Endothelial cell of umbilical vein (primary cell): ENCODE results near the gene PAXX. TPM values are rescaled to one million over a fixed set of nuclear protein-coding genes. Genes with fewer than 3 reads are reported as not detected.

Experiments used
- BruUV-seq: library from RNA; stranded (reverse); fragments of 400-500 nt; replicated peaks from 2 replicates; lab custom pipeline; 2021; lab: Mats Ljungman, UMichigan
- CTCF ChIA-PET: fragments of 300-600, 350-600 bp; sonication (Branson Sonifier 250); formaldehyde crosslinking; loops from one replicate; lab custom pipeline; 2021; ENCODE audit warnings: antibody characterized with exemption, inconsistent platforms; lab: Charles Lee
- POLR2A ChIA-PET: fragments of 300-600, 350-600 bp; sonication (Branson Sonifier 250); formaldehyde crosslinking; loops from one replicate; lab custom pipeline; 2021; ENCODE audit warnings: antibody characterized with exemption, inconsistent platforms; lab: Charles Lee
- DNase-seq: peaks from one replicate; pipeline ENCODE4 v3.0.0-alpha.2; 2011; ENCODE audit warnings: low read depth, low spot score
- FAIRE-seq: peaks from 2 replicates; lab custom pipeline; 2011; peaks lifted over from hg19 to GRCh38; lab: Jason Lieb, UNC
- H2AFZ ChIP-seq: 2 replicates; pipeline ENCODE4 v1.6.0; 2012; ENCODE audit warnings: low read depth, low read length, control low read depth, inconsistent platforms
- H3K27ac ChIP-seq: 2 replicates; pipeline ENCODE4 v1.5.1; 2011; ENCODE audit warnings: low read depth, mild to moderate bottlenecking, control low read depth, low read length, moderate library complexity; ENCODE audit not compliant: insufficient read depth
- H3K27me3 ChIP-seq, 2 experiments: 2 replicates each; pipeline versions ENCODE4 v1.6.0 to v1.6.1; 2011; ENCODE audit warnings: low read length in 2 of 2, mixed read lengths in 1 of 2; ENCODE audit not compliant: control insufficient read depth in 2 of 2, insufficient read depth in 2 of 2
- H3K36me3 ChIP-seq, 2 experiments: 2 replicates in 1 of 2; 3 replicates in 1 of 2; pipeline ENCODE4 v1.5.1; 2011; ENCODE audit warnings: low read length in 2 of 2, mild to moderate bottlenecking in 1 of 2, moderate library complexity in 1 of 2; ENCODE audit not compliant: control insufficient read depth in 2 of 2, insufficient read depth in 2 of 2; ENCODE audit errors: extremely low read depth in 1 of 2
- H3K4me1 ChIP-seq: 3 replicates; pipeline ENCODE4 v1.5.1; 2011; ENCODE audit warnings: mild to moderate bottlenecking, low read length; ENCODE audit not compliant: control insufficient read depth, insufficient read depth; ENCODE audit errors: extremely low read depth
- H3K4me2 ChIP-seq: 2 replicates; pipeline ENCODE4 v1.6.1; 2011; ENCODE audit warnings: low read length, control low read depth, mixed read lengths; ENCODE audit not compliant: insufficient read depth
- H3K4me3 ChIP-seq, 3 experiments: fragments of 200-600 bp in 1 of 3; sonication (generic), shearing (Covaris generic) in 1 of 3; replicated peaks in 1 of 3; 2 replicates each; pipeline ENCODE4 v1.5.1; 2011 to 2016; ENCODE audit warnings: control low read depth in 3 of 3, low read length in 3 of 3, mild to moderate bottlenecking in 2 of 3, inconsistent platforms in 1 of 3, low read depth in 1 of 3, moderate library complexity in 1 of 3; ENCODE audit not compliant: insufficient read depth in 1 of 3
- H3K79me2 ChIP-seq: 2 replicates; pipeline ENCODE4 v1.6.0; 2012; ENCODE audit warnings: low read length, inconsistent platforms; ENCODE audit not compliant: control insufficient read depth, insufficient read depth
- H3K9ac ChIP-seq: replicated peaks from 2 replicates; pipeline ENCODE3; 2011; ENCODE audit warnings: low read length, control low read depth; ENCODE audit not compliant: insufficient read depth; ENCODE audit errors: extremely low read depth
- H3K9me1 ChIP-seq: replicated peaks from 3 replicates; pipeline ENCODE4 v1.6.0; 2011; ENCODE audit warnings: mild to moderate bottlenecking, low read length; ENCODE audit not compliant: control insufficient read depth, insufficient read depth; ENCODE audit errors: extremely low read depth
- H3K9me3 ChIP-seq: replicated peaks from 2 replicates; pipeline ENCODE4 v1.5.1; 2012; ENCODE audit warnings: low read length, inconsistent platforms; ENCODE audit not compliant: control insufficient read depth, insufficient read depth
- H4K20me1 ChIP-seq: replicated peaks from 2 replicates; pipeline ENCODE3; 2011; ENCODE audit warnings: mild to moderate bottlenecking, low read length; ENCODE audit not compliant: control insufficient read depth, insufficient read depth; ENCODE audit errors: extremely low read depth
- EZH2 ChIP-seq: IDR thresholded peaks from 2 replicates; pipeline ENCODE4 v1.6.1; 2012; ENCODE audit warnings: borderline replicate concordance, low read depth, mild to moderate bottlenecking, moderate library complexity, low read length, inconsistent platforms; ENCODE audit not compliant: severe bottlenecking
- FOS ChIP-seq: IDR thresholded peaks from 2 replicates; pipeline ENCODE4 v1.6.1; 2011; ENCODE audit warnings: mild to moderate bottlenecking, low read length, moderate library complexity, borderline replicate concordance; ENCODE audit not compliant: insufficient read depth
- JUN ChIP-seq: IDR thresholded peaks from 2 replicates; pipeline ENCODE4 v1.6.1; 2011; ENCODE audit warnings: borderline replicate concordance, low read depth; ENCODE audit not compliant: insufficient read length, insufficient read depth
- MYC ChIP-seq: IDR thresholded peaks from one replicate; pipeline ENCODE4 v1.6.1; 2011; ENCODE audit warnings: mild to moderate bottlenecking, low read depth, low read length
- POLR2A ChIP-seq: IDR thresholded peaks from 2 replicates; pipeline ENCODE4 v1.6.1; 2012; ENCODE audit warnings: low read depth, mild to moderate bottlenecking, control low read depth, low read length
- POLR2AphosphoS5 ChIP-seq: IDR thresholded peaks from 2 replicates; pipeline ENCODE4 v1.6.1; 2012; ENCODE audit warnings: low read depth, mild to moderate bottlenecking, control low read depth, low read length, moderate library complexity; ENCODE audit not compliant: insufficient read depth
- dilution Hi-C: fragments of 300-500 bp; cut with MboI; formaldehyde crosslinking; loops from one replicate; pipeline ENCODE4 v1.15.0; 2019; ENCODE audit warnings: low sequenced_read_pairs; ENCODE audit not compliant: extremely low pct_ligation_motif_present
- intact Hi-C: fragments of 100-400 bp; cut with micrococcal nuclease; formaldehyde crosslinking; loops from one replicate; pipeline ENCODE4 v1.10.0; 2022
- polyA plus RNA-seq, 4 experiments: library from polyadenylated mRNA; depleted of rRNA in 3 of 4; stranded (reverse) in 3 of 4; unstranded in 1 of 4; fragments of >200 nt; gene quantifications; 2 replicates each; pipeline versions ENCODE4 v1.2.1 to v1.2.3, GENCODE V29; 2011 to 2012; ENCODE audit warnings: missing spikeins in 1 of 4
- total RNA-seq: library from RNA; stranded (reverse); gene quantifications from 2 replicates; pipeline ENCODE4 v1.2.3, GENCODE V29; 2021
- TF ChIP-seq, protein P1 (sequence below), 2 donors: IDR thresholded peaks; 1 replicate in 1 of 2; 2 replicates in 1 of 2; pipeline ENCODE4 v1.5.1; 2011; ENCODE audit warnings: low read length in 2 of 2, mild to moderate bottlenecking in 2 of 2, moderate library complexity in 2 of 2, control low read depth in 1 of 2, inconsistent platforms in 1 of 2, low read depth in 1 of 2; ENCODE audit not compliant: insufficient read depth in 1 of 2; ENCODE audit errors: extremely low read depth in 1 of 2
- TF ChIP-seq, protein P2 (sequence below): IDR thresholded peaks from 2 replicates; pipeline ENCODE4 v1.6.1; 2011; ENCODE audit not compliant: insufficient read depth, insufficient read length

The PAXX gene
- total and polyA plus RNA-seq, 2 donors (not counting 3 experiments of a cell fraction or from before 2014, with no cell fraction given) = 34.0 to 35.0 TPM

DNA sequence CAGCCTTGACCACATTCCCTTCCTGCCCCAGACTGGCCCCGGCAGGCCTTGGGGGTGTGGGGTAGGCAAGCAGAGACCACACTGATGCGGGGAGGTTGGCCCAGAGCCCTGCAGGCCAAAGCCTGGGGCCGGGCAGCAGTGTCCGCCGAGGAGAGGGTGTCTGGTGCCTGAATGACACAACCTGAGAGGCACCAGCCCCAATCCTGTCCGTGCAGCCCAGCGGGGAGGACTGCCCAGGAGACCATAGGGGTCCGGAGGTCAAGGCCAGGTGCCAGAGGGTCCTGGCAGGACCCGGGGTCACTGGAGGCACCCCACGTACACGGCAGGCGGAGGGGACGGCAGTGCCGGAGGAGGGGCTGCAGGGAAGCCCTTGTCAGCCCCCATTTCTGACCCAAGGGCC lies 20.5 kb upstream of the PAXX start:
- Histone ChIP-seq H3K9me3 (no peaks in the 10 kb centered on the region), H2AFZ (no peak overlapping the region), H3K27me3 (no peaks in the 10 kb centered on the region), H4K20me1 (no peaks in the 10 kb centered on the region), H3K9ac (no peak overlapping the region), H3K36me3 (no peaks in the 10 kb centered on the region), H3K9me1 (no peaks in the 10 kb centered on the region), H3K4me3 (no peak overlapping the region), H3K4me1 (no peaks in the 10 kb centered on the region), H3K27ac (no peak overlapping the region), H3K79me2 (no peaks in the 10 kb centered on the region), H3K4me2 (no peak overlapping the region)
- no peak for TF ChIP-seq JUN
- TF ChIP-seq FOS = no peak
- TF ChIP-seq EZH2 = no peak
- TF ChIP-seq POLR2AphosphoS5 = no peak
- TF ChIP-seq MYC = no peak
- TF ChIP-seq, protein P1, sequence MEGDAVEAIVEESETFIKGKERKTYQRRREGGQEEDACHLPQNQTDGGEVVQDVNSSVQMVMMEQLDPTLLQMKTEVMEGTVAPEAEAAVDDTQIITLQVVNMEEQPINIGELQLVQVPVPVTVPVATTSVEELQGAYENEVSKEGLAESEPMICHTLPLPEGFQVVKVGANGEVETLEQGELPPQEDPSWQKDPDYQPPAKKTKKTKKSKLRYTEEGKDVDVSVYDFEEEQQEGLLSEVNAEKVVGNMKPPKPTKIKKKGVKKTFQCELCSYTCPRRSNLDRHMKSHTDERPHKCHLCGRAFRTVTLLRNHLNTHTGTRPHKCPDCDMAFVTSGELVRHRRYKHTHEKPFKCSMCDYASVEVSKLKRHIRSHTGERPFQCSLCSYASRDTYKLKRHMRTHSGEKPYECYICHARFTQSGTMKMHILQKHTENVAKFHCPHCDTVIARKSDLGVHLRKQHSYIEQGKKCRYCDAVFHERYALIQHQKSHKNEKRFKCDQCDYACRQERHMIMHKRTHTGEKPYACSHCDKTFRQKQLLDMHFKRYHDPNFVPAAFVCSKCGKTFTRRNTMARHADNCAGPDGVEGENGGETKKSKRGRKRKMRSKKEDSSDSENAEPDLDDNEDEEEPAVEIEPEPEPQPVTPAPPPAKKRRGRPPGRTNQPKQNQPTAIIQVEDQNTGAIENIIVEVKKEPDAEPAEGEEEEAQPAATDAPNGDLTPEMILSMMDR (IDR thresholded peaks at IDR 0.05; ENCODE audit: extremely low read depth in 1 of 2, insufficient read depth in 1 of 2, low read depth in 1 of 2, low read length in 2 of 2) = no peak
- TF ChIP-seq, protein P2, sequence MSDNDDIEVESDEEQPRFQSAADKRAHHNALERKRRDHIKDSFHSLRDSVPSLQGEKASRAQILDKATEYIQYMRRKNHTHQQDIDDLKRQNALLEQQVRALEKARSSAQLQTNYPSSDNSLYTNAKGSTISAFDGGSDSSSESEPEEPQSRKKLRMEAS = no peak
- no peak for TF ChIP-seq POLR2A
- no peak for DNase-seq
- FAIRE-seq = no peak
- BruUV-seq = no TSS peak
- ChIA-PET POLR2A (no interaction called here), CTCF (no interaction called here)
- intact Hi-C loops = no loop called here
- dilution Hi-C loops = no loop called here
